ENCODE measurements around the gene WWOX. TPM values are rescaled to one million over a fixed set of nuclear protein-coding genes. Genes with fewer than 3 reads are reported as not detected.

Gene WWOX
- total RNA-seq, 1 experiment from 2014 or later, result 35.6 TPM

- intact Hi-C loops (cut with micrococcal nuclease; ENCODE audit: unreplicated experiment), result no loop called here
- Histone ChIP-seq H3K9me2 (ENCODE audit: insufficient read depth) (no peaks in the 10 kb centered on the region), H3K36me3 (ENCODE audit: low read depth) (no peaks in the 10 kb centered on the region), H3K9me3 (ENCODE audit: insufficient read depth, low read depth) (no peaks in the 10 kb centered on the region), H3K4me3 (no peak overlapping the region), H3K4me2 (no peak overlapping the region), H3K27me3 (ENCODE audit: insufficient read depth, low read depth) (no peaks in the 10 kb centered on the region), H3K79me2 (ENCODE audit: low read depth) (no peaks in the 10 kb centered on the region), H3F3A (ENCODE audit: insufficient read depth, low read depth) (no peaks in the 10 kb centered on the region), H3K4me1 (replicated peaks; ENCODE audit: insufficient read depth) (no peaks in the 10 kb centered on the region), H3K27ac (no peak overlapping the region), H4K20me1 (ENCODE audit: insufficient read depth) (no peaks in the 10 kb centered on the region; the same call in 1 of the 2 replicates), H2AFZ (no peak overlapping the region)
- CTCF ChIA-PET, result no interaction called here
- BruUV-seq (replicated peaks), result no TSS peak
- TF ChIP-seq CTCF (conservative IDR thresholded peaks at IDR 0.05), result no peak
- TF ChIP-seq EZH2 (IDR thresholded peaks at IDR 0.05; ENCODE audit: low read depth), result no peak
- POLR2A ChIA-PET (ENCODE audit: unreplicated experiment), result no interaction called here
- DNase-seq, result no peak
Measured at GRCh38 chr16:78183437-78184237, 84.2 kb downstream of the WWOX start.

- no TSS peak for BruUV-seq (replicated peaks)
- Histone ChIP-seq H3F3A (ENCODE audit: insufficient read depth, low read depth) (no peaks in the 10 kb centered on the region), H3K4me1 (replicated peaks; ENCODE audit: insufficient read depth) (no peaks in the 10 kb centered on the region), H3K36me3 (ENCODE audit: low read depth) (no peaks in the 10 kb centered on the region), H3K4me3 (no peak overlapping the region), H4K20me1 (ENCODE audit: insufficient read depth) (no peaks in the 10 kb centered on the region; the same call in 1 of the 2 replicates), H3K9me3 (ENCODE audit: insufficient read depth, low read depth) (no peaks in the 10 kb centered on the region), H3K27ac (no peak overlapping the region), H3K4me2 (no peak overlapping the region), H3K9me2 (ENCODE audit: insufficient read depth) (no peaks in the 10 kb centered on the region), H2AFZ (no peak overlapping the region), H3K27me3 (ENCODE audit: insufficient read depth, low read depth) (no peaks in the 10 kb centered on the region), H3K79me2 (ENCODE audit: low read depth) (no peaks in the 10 kb centered on the region)
- intact Hi-C loops (cut with micrococcal nuclease; ENCODE audit: unreplicated experiment), result no loop called here
- POLR2A ChIA-PET (ENCODE audit: unreplicated experiment), result no interaction called here
- TF ChIP-seq CTCF (conservative IDR thresholded peaks at IDR 0.05), result no peak
- no peak for TF ChIP-seq EZH2 (IDR thresholded peaks at IDR 0.05; ENCODE audit: low read depth)
- no peak for DNase-seq
- CTCF ChIA-PET, result no interaction called here
Measured at GRCh38 chr16:78184238-78185183, 85.1 kb downstream of the WWOX start.

GRCh38 chr16:78189121-78189520, 89.7 kb downstream of the WWOX start:
- ChIA-PET CTCF (no interaction called here), POLR2A (ENCODE audit: unreplicated experiment) (no interaction called here)
- Histone ChIP-seq H3K4me1 (replicated peaks; ENCODE audit: insufficient read depth) (no peaks in the 10 kb centered on the region), H3K9me2 (ENCODE audit: insufficient read depth) (no peaks in the 10 kb centered on the region), H3K27me3 (ENCODE audit: insufficient read depth, low read depth) (no peaks in the 10 kb centered on the region), H2AFZ (no peak overlapping the region), H3K4me3 (no peak overlapping the region), H4K20me1 (ENCODE audit: insufficient read depth) (no peaks in the 10 kb centered on the region), H3K36me3 (ENCODE audit: low read depth) (no peaks in the 10 kb centered on the region), H3K4me2 (no peak overlapping the region), H3K27ac (no peak overlapping the region), H3K9me3 (ENCODE audit: insufficient read depth, low read depth) (no peaks in the 10 kb centered on the region), H3F3A (ENCODE audit: insufficient read depth, low read depth) (no peaks in the 10 kb centered on the region), H3K79me2 (ENCODE audit: low read depth) (no peaks in the 10 kb centered on the region)
- intact Hi-C loops (cut with micrococcal nuclease; ENCODE audit: unreplicated experiment), result no loop called here
- DNase-seq, result no peak
- TF ChIP-seq EZH2 (IDR thresholded peaks at IDR 0.05; ENCODE audit: low read depth), result no peak
- no peak for TF ChIP-seq CTCF (conservative IDR thresholded peaks at IDR 0.05)
- no TSS peak for BruUV-seq (replicated peaks)

Data from PC-9 (cell line).